Endodermal cell (in vitro differentiated cells): Measurements from ENCODE around the gene PER2. TPM values are rescaled to one million over a fixed set of nuclear protein-coding genes. Genes with fewer than 3 reads are reported as not detected.

ENCODE experiments used
- DNase-seq: peaks from one replicate; pipeline ENCODE4 v3.0.0-alpha.2; 2017
- H3K27ac ChIP-seq: 2 replicates; pipeline ENCODE4 v1.5.1; 2013; ENCODE audit warnings: mild to moderate bottlenecking, low read depth, low read length, moderate library complexity
- H3K27me3 ChIP-seq: 2 replicates; pipeline ENCODE4 v1.6.1; 2013; ENCODE audit warnings: mild to moderate bottlenecking, low read length, moderate library complexity; ENCODE audit not compliant: insufficient read depth, control insufficient read depth, poor library complexity, severe bottlenecking
- H3K36me3 ChIP-seq: 2 replicates; pipeline ENCODE4 v1.7.0; 2013; ENCODE audit warnings: mild to moderate bottlenecking, low read length, moderate library complexity; ENCODE audit not compliant: control insufficient read depth, insufficient read depth
- H3K4me1 ChIP-seq: one replicate; pipeline ENCODE4 v1.7.0; 2013; ENCODE audit warnings: low read length; ENCODE audit not compliant: control insufficient read depth, insufficient read depth
- H3K4me3 ChIP-seq: 2 replicates; pipeline ENCODE4 v1.5.1; 2013; ENCODE audit warnings: mild to moderate bottlenecking, low read length, moderate library complexity
- H3K9ac ChIP-seq: 2 replicates; pipeline ENCODE4 v1.6.1; 2013; ENCODE audit warnings: mild to moderate bottlenecking, low read length, moderate library complexity; ENCODE audit not compliant: poor library complexity, severe bottlenecking; ENCODE audit errors: extremely low read depth
- H3K9me3 ChIP-seq: 2 replicates; pipeline ENCODE4 v1.6.1; 2013; ENCODE audit warnings: mild to moderate bottlenecking, low read length, moderate library complexity; ENCODE audit not compliant: control insufficient read depth
- H3K27ac Mint-ChIP-seq: 2 replicates; pipeline ENCODE4 v1.8.0; 2020; ENCODE audit warnings: mixed read lengths
- H3K27me3 Mint-ChIP-seq: 2 replicates; pipeline ENCODE4 v1.8.0; 2021; ENCODE audit warnings: mild to moderate bottlenecking, mixed read lengths; ENCODE audit not compliant: insufficient read depth
- H3K36me3 Mint-ChIP-seq: 2 replicates; pipeline ENCODE4 v1.8.0; 2020; ENCODE audit warnings: low read depth, mixed read lengths
- H3K4me1 Mint-ChIP-seq: 2 replicates; pipeline ENCODE4 v1.8.0; 2020; ENCODE audit warnings: mixed read lengths
- H3K4me3 Mint-ChIP-seq: 2 replicates; pipeline ENCODE4 v1.8.0; 2020; ENCODE audit warnings: mild to moderate bottlenecking, moderate library complexity, mixed read lengths
- H3K9me3 Mint-ChIP-seq: 2 replicates; pipeline ENCODE4 v1.8.0; 2020; ENCODE audit warnings: mild to moderate bottlenecking, mixed read lengths
- CTCF ChIP-seq: fragments of 200-600 bp; sonication (generic); conservative IDR thresholded peaks from 2 replicates; pipeline ENCODE4 v1.5.0; 2021; ENCODE audit warnings: antibody characterized with exemption, mild to moderate bottlenecking
- WGBS, 2 experiments: methylation state at CpG; one replicate each; pipeline versions ENCODE4 v1.1.5 to v1.1.7; 2013; ENCODE audit warnings: missing lambda C conversion rate in 2 of 2, mixed read lengths in 1 of 2; ENCODE audit not compliant: insufficient coverage in 1 of 2, insufficient read length in 1 of 2; 5-methylcytosine and 5-hydroxymethylcytosine counted together
- total RNA-seq, 2 donors: library from RNA; stranded (reverse); fragmentation: NEBNext Ultra II Directional in 1 of 2; extraction: Animal tissue kit (Norgen Biotek cat#: 25700) in 1 of 2; gene quantifications; 2 replicates in 1 of 2; 3 replicates in 1 of 2; pipeline ENCODE4 v1.2.1, GENCODE V29; 2021

The PER2 gene
- total RNA-seq, 2 donors from 2014 or later: 9.7 to 13.5 TPM

GRCh38 chr2:238235856-238236255 is 52.6 kb downstream of the PER2 start:
- H3K4me1 Mint-ChIP-seq: no peaks in the 10 kb centered on the region
- no peak overlapping the region for H3K27ac Mint-ChIP-seq

GRCh38 chr2:238235331-238235732 is 53.1 kb downstream of the PER2 start:
- Histone ChIP-seq H3K27me3 (peaks cover 49% of the 10 kb centered on the region), H3K9ac (no peak overlapping the region)
- H3K4me3 Mint-ChIP-seq: peak overlapping the region; percentile 58

More at GRCh38 chr2:238235856-238236255, 52.6 kb downstream of the PER2 start:
- no peaks in the 10 kb centered on the region for H3K36me3 Mint-ChIP-seq
- H3K27ac ChIP-seq: no peak overlapping the region
- H3K4me3 Mint-ChIP-seq: no peak overlapping the region
- H3K27me3 Mint-ChIP-seq: peaks cover 78% of the 10 kb centered on the region
- DNase-seq: no peak
- no peak overlapping the region for H3K4me3 ChIP-seq
- no peaks in the 10 kb centered on the region for H3K9me3 ChIP-seq
- 80 to 94% methylated on average over 5 to 7 of the region's 7 CpGs for WGBS, 2 experiments
- H3K27me3 ChIP-seq: peaks cover 44% of the 10 kb centered on the region
- no peak for TF ChIP-seq CTCF
- H3K9me3 Mint-ChIP-seq: no peaks in the 10 kb centered on the region
- H3K36me3 ChIP-seq: no peaks in the 10 kb centered on the region
- H3K9ac ChIP-seq: no peak overlapping the region
- no peaks in the 10 kb centered on the region for H3K4me1 ChIP-seq

GRCh38 chr2:238233625-238234024 is 54.8 kb downstream of the PER2 start:
- no peaks in the 10 kb centered on the region for H3K36me3 Mint-ChIP-seq
- DNase-seq: no peak
- Histone ChIP-seq H3K27ac (no peak overlapping the region), H3K36me3 (no peaks in the 10 kb centered on the region), H3K4me1 (no peaks in the 10 kb centered on the region), H3K9ac (no peak overlapping the region), H3K27me3 (peaks cover 46% of the 10 kb centered on the region), H3K4me3 (no peak overlapping the region), H3K9me3 (no peaks in the 10 kb centered on the region)
- no peaks in the 10 kb centered on the region for H3K9me3 Mint-ChIP-seq
- 76% methylated on average over 7 to 12 of the region's 12 CpGs for WGBS, 2 experiments
- no peaks in the 10 kb centered on the region for H3K4me1 Mint-ChIP-seq
- no peak overlapping the region for H3K27ac Mint-ChIP-seq
- no peak for TF ChIP-seq CTCF
- peaks cover 95% of the 10 kb centered on the region for H3K27me3 Mint-ChIP-seq
- no peak overlapping the region for H3K4me3 Mint-ChIP-seq

More at GRCh38 chr2:238235331-238235732, 53.1 kb downstream of the PER2 start:
- 64 to 69% methylated on average over 11 of the region's 11 CpGs for WGBS, 2 experiments
- H3K4me1 Mint-ChIP-seq: no peaks in the 10 kb centered on the region
- no peak for DNase-seq
- H3K9me3 Mint-ChIP-seq: no peaks in the 10 kb centered on the region
- Histone ChIP-seq H3K36me3 (no peaks in the 10 kb centered on the region), H3K27ac (no peak overlapping the region), H3K9me3 (no peaks in the 10 kb centered on the region), H3K4me3 (no peak overlapping the region), H3K4me1 (no peaks in the 10 kb centered on the region)
- peaks cover 83% of the 10 kb centered on the region for H3K27me3 Mint-ChIP-seq
- no peak for TF ChIP-seq CTCF
- no peaks in the 10 kb centered on the region for H3K36me3 Mint-ChIP-seq
- no peak overlapping the region for H3K27ac Mint-ChIP-seq
